Measurements from ENCODE around the gene RAD51.

DNA sequence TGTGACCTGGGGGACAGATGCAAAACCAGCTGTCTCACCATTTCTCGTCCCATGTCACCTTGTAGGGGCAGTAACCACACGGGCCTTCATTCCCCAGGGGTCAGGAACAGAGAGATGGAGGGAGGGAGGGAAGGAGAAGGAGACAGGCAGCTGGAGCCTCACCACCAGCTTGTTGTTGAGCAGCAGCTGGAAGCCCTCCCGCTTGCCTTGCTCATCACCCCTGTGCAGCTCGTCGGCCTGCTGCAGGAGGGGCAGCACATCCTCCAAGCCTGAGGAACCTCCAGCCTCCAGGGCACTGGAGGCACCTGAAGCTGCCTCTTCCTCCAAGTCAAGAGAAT is 49.8 kb downstream of the RAD51 start:
- TF ChIP-seq CTCF (IDR thresholded peaks at IDR 0.05; ENCODE audit: low read length) (no peak), EZH2 (IDR thresholded peaks at IDR 0.05; ENCODE audit: borderline replicate concordance, low read length) (no peak)
